MM.1S (cell line): Measurements from ENCODE around the gene GCN1.

Source experiments
- DNase-seq: peaks from one replicate; pipeline ENCODE4 v3.0.0-alpha.2; 2015
- H2AFZ ChIP-seq: fragments of 300-600 bp; sonication (generic); 2 replicates; pipeline ENCODE4 v1.6.0; 2016; ENCODE audit warnings: antibody characterized with exemption, low read length
- H3F3A ChIP-seq: fragments of 300-600 bp; sonication (generic); 2 replicates; pipeline ENCODE4 v1.6.1; 2016; ENCODE audit warnings: mild to moderate bottlenecking, antibody characterized with exemption, low read length, moderate library complexity, mixed read lengths; ENCODE audit not compliant: insufficient read depth
- H3K27ac ChIP-seq: fragments of 300-600 bp; sonication (generic); 2 replicates; pipeline ENCODE4 v1.5.1; 2016; ENCODE audit warnings: mild to moderate bottlenecking, low read length
- H3K27me3 ChIP-seq: fragments of 300-600 bp; sonication (generic); replicated peaks from 2 replicates; pipeline ENCODE4 v1.6.0; 2016; ENCODE audit warnings: low read length; ENCODE audit not compliant: insufficient read depth
- H3K36me3 ChIP-seq: fragments of 300-600 bp; sonication (generic); replicated peaks from 2 replicates; pipeline ENCODE4 v1.6.1; 2016; ENCODE audit warnings: mild to moderate bottlenecking, low read length, mixed read lengths; ENCODE audit not compliant: insufficient read depth
- H3K4me1 ChIP-seq: fragments of 300-600 bp; sonication (generic); 2 replicates; pipeline ENCODE4 v1.6.1; 2016; ENCODE audit warnings: low read length, mixed read lengths
- H3K4me2 ChIP-seq: fragments of 300-600 bp; sonication (generic); 2 replicates; pipeline ENCODE4 v1.6.0; 2016; ENCODE audit warnings: low read depth, low read length
- H3K4me3 ChIP-seq: fragments of 300-600 bp; sonication (generic); 2 replicates; pipeline ENCODE4 v1.5.1; 2016; ENCODE audit warnings: low read length, mixed read lengths
- H3K79me2 ChIP-seq: fragments of 300-600 bp; sonication (generic); 2 replicates; pipeline ENCODE4 v1.6.1; 2016; ENCODE audit warnings: mixed run types, low read length, mixed read lengths
- H3K9ac ChIP-seq: fragments of 300-600 bp; sonication (generic); 2 replicates; pipeline ENCODE4 v1.6.1; 2016; ENCODE audit warnings: low read length, mixed read lengths
- H3K9me2 ChIP-seq: fragments of 300-600 bp; sonication (generic); replicated peaks from 2 replicates; pipeline ENCODE4 v1.6.1; 2016; ENCODE audit warnings: mild to moderate bottlenecking, low read length, mixed read lengths; ENCODE audit not compliant: insufficient read depth
- H3K9me3 ChIP-seq: fragments of 300-600 bp; sonication (generic); replicated peaks from 2 replicates; pipeline ENCODE4 v1.6.1; 2016; ENCODE audit warnings: mild to moderate bottlenecking, low read length, mixed read lengths; ENCODE audit not compliant: insufficient read depth
- H4K20me1 ChIP-seq: fragments of 300-600 bp; sonication (generic); 2 replicates; pipeline ENCODE4 v1.6.1; 2016; ENCODE audit warnings: mild to moderate bottlenecking, low read length, moderate library complexity, mixed read lengths; ENCODE audit not compliant: insufficient read depth
- CTCF ChIP-seq: fragments of 300-600 bp; sonication (generic); IDR thresholded peaks from 2 replicates; pipeline ENCODE4 v1.5.1; 2016; ENCODE audit warnings: antibody characterized with exemption, low read length, mixed read lengths
- EZH2 ChIP-seq: fragments of 300-600 bp; sonication (generic); optimal IDR thresholded peaks from 2 replicates; pipeline ENCODE3; 2017; ENCODE audit warnings: low read depth, mild to moderate bottlenecking, antibody characterized with exemption, low read length, mixed read lengths
- EZH2phosphoT487 ChIP-seq: fragments of 300-600 bp; sonication (generic); IDR thresholded peaks from 2 replicates; pipeline ENCODE4 v1.6.1; 2018; ENCODE audit warnings: antibody characterized with exemption, low read length

Gene GCN1

GRCh38 chr12:120206228-120206627 is 11.7 kb upstream of the GCN1 start:
- H3K27ac ChIP-seq, result no peak overlapping the region
- no peak overlapping the region for H3K9ac ChIP-seq
- H3K4me1 ChIP-seq, result no peaks in the 10 kb centered on the region
- TF ChIP-seq EZH2 (no peak), EZH2phosphoT487 (no peak), CTCF (no peak)
- no peaks in the 10 kb centered on the region for H3F3A ChIP-seq
- H3K36me3 ChIP-seq, result no peaks in the 10 kb centered on the region
- no peaks in the 10 kb centered on the region for H4K20me1 ChIP-seq
- H3K27me3 ChIP-seq, result no peaks in the 10 kb centered on the region
- H3K4me2 ChIP-seq, result no peak overlapping the region
- H3K4me3 ChIP-seq, result no peak overlapping the region
- H3K9me2 ChIP-seq, result no peaks in the 10 kb centered on the region
- no peak overlapping the region for H2AFZ ChIP-seq
- DNase-seq, result no peak
- H3K9me3 ChIP-seq, result no peaks in the 10 kb centered on the region
- H3K79me2 ChIP-seq, result no peaks in the 10 kb centered on the region

GRCh38 chr12:120204171-120204570 is 9.7 kb upstream of the GCN1 start:
- Histone ChIP-seq H3K36me3 (no peaks in the 10 kb centered on the region; the same call in 1 of the 2 replicates), H3K27ac (no peak overlapping the region), H3K27me3 (no peaks in the 10 kb centered on the region), H3K4me1 (no peaks in the 10 kb centered on the region), H3K79me2 (peaks cover 18% of the 10 kb centered on the region), H3K9me3 (no peaks in the 10 kb centered on the region), H3K4me2 (no peak overlapping the region), H3K4me3 (no peak overlapping the region), H3K9me2 (no peaks in the 10 kb centered on the region), H3K9ac (no peak overlapping the region), H3F3A (peaks cover 15% of the 10 kb centered on the region), H2AFZ (no peak overlapping the region), H4K20me1 (0 out of 2 replicates have a peak, but pooled peaks cover 6% of the 10 kb centered on the region)
- no peak for TF ChIP-seq CTCF
- TF ChIP-seq EZH2phosphoT487, result no peak
- TF ChIP-seq EZH2, result no peak
- no peak for DNase-seq

- Histone ChIP-seq H3K27ac (peak overlapping the region; percentile 79), H2AFZ (no peak overlapping the region), H3K4me1 (no peaks in the 10 kb centered on the region), H3F3A (peaks cover 47% of the 10 kb centered on the region), H3K27me3 (no peaks in the 10 kb centered on the region), H3K9ac (peak overlapping the region; percentile 93), H3K4me2 (peak overlapping the region; percentile 89; the same call in 1 of the 2 replicates), H3K9me3 (no peaks in the 10 kb centered on the region), H3K36me3 (peaks cover 2% of the 10 kb centered on the region; the same call in 1 of the 2 replicates), H3K9me2 (no peaks in the 10 kb centered on the region), H3K79me2 (peaks cover 39% of the 10 kb centered on the region), H4K20me1 (0 out of 2 replicates have a peak, but pooled peaks cover 6% of the 10 kb centered on the region), H3K4me3 (peak overlapping the region; percentile 90)
- DNase-seq, result no peak
- no peak for TF ChIP-seq CTCF
Observed at GRCh38 chr12:120200364-120200800, 5.9 kb upstream of the GCN1 start.
